Subcutaneous abdominal adipose tissue (tissue), 5 donors: ENCODE measurements around the gene STAC3.
A peak's percentile ranks its signal among the peaks of the same experiment; 100 is the strongest.
"Not testable (repeated sequence)": the region's sequence is repeated elsewhere in the genome, so short reads cannot be mapped to it uniquely, and the experiment has no call there.

Experiments used
- H3K27ac ChIP-seq: one replicate; pipeline ENCODE4 v1.7.0; 2013; ENCODE audit warnings: low read depth, mild to moderate bottlenecking, inconsistent platforms, low read length, moderate library complexity
- H3K27me3 ChIP-seq, 5 donors: one replicate each; pipeline ENCODE4 v1.7.0; 2013; ENCODE audit warnings: low read length in 5 of 5, inconsistent platforms in 1 of 5; ENCODE audit not compliant: control insufficient read depth in 5 of 5, insufficient read depth in 4 of 5
- H3K36me3 ChIP-seq, 5 donors: one replicate each; pipeline ENCODE4 v1.7.0; 2013; ENCODE audit warnings: low read length in 5 of 5; ENCODE audit not compliant: control insufficient read depth in 5 of 5, insufficient read depth in 5 of 5
- H3K4me1 ChIP-seq, 5 donors: one replicate each; pipeline ENCODE4 v1.7.0; 2013; ENCODE audit warnings: low read length in 5 of 5, mild to moderate bottlenecking in 3 of 5, moderate library complexity in 1 of 5; ENCODE audit not compliant: control insufficient read depth in 5 of 5, insufficient read depth in 5 of 5
- H3K4me3 ChIP-seq, 5 donors: one replicate each; pipeline ENCODE4 v1.7.0; 2013; ENCODE audit warnings: low read length in 5 of 5, low read depth in 1 of 5
- H3K9ac ChIP-seq, 5 donors: one replicate each; pipeline ENCODE4 v1.7.0; 2013; ENCODE audit warnings: low read length in 5 of 5, mild to moderate bottlenecking in 4 of 5, moderate library complexity in 3 of 5
- H3K9me3 ChIP-seq, 5 donors: one replicate each; pipeline ENCODE4 v1.7.0; 2013; ENCODE audit warnings: low read length in 5 of 5; ENCODE audit not compliant: control insufficient read depth in 5 of 5
- donor health status: healthy.
- donor health status: healthy.
- donor health status: healthy.
- donor health status: healthy.
- donor health status: healthy.

Gene STAC3

DNA sequence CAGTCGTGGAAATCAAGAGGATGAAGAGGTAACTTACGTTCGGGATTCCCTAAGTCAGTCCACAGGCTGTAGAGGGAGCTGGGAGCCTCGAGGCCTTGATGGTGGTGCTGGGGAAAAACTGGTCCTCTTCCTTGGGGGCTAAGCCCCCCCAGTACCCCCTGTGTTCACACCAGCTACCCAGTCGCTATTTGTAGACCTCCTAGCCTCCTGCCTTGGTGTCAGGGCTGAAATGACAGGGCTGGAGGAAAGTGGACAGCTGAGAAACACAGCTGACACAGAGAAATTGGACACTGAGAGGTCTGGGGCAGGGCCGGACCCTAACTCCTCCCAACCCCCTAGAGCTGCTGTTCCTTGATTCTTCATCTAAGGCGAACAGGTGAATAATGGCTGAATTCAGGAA, at the start of gene STAC3:
Gene STAC3, minus strand, starts transcription at position 232 of the 400 bp plus-strand sequence. CDS start 1,551 bp downstream, outside the sequence.
- peaks cover 6 to 20% (median 16%) of the 10 kb centered on the region in 5 donors for H3K36me3 ChIP-seq
- H3K4me3 ChIP-seq, result no peak within 1 kb of the TSS
- no peak within 1 kb of the TSS for H3K27ac ChIP-seq
- H3K9me3 ChIP-seq, result no peaks in the 10 kb centered on the region
- H3K9ac ChIP-seq, result no peak within 1 kb of the TSS
- H3K27me3 ChIP-seq, result peaks cover 0 to 4% (median 3%) of the 10 kb centered on the region in 5 donors
- peaks cover 0 to 3% (median 0%) of the 10 kb centered on the region in 5 donors for H3K4me1 ChIP-seq

DNA sequence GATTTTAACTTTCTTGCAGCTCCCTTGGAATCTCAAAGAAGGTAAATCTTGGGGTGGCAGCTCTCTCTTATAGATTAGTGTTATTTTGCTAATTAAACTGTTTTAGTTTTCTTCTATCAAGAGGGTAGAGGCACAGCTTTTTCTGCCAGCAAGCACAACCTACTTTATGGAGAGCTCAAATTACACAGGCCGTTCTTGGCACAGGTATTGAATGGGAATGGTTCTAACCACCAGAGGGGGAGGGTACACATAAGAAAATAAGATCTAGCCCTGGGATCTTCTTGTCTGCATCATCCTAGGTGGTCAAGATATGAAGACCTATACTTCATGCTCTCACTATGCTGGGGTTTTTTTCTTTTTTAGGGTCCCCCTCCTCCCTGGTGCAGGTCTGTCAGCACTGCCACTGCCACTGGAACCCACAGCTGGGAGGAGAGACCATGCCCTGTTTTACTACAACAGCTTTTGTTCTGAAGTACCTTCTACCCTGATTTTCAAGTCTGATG, 48.6 kb upstream of the STAC3 start:
- Histone ChIP-seq H3K9me3 (no peaks in the 10 kb centered on the region), H3K9ac (no peak overlapping the region), H3K36me3 (peaks cover 39 to 75% (median 57%) of the 10 kb centered on the region in 5 donors), H3K27me3 (no peaks in the 10 kb centered on the region), H3K27ac (no peak overlapping the region), H3K4me1 (no peaks in the 10 kb centered on the region), H3K4me3 (no peak overlapping the region)

DNA sequence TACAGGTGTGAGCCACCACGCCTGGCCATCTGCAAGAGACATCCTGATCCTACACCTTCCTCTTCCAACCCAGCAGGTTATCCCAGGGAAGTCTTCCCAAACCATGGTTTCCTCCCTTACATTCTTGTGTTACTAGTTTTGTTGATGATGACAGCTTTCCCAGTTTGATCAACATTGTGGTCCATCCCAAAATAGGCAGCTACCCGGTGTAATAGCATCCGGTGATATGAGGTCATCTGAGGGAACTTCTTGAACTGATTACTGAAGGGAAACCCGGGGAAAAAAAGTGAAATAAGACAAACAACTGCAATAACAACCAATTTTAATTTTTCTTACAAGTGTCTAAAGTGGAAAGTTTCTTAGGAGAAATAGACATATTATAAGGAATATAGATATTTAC, 45.3 kb upstream of the STAC3 start:
- Histone ChIP-seq H3K9me3 (no peaks in the 10 kb centered on the region), H3K4me3 (no peak overlapping the region), H3K27ac (no peak overlapping the region), H3K27me3 (no peaks in the 10 kb centered on the region), H3K36me3 (peaks cover 61 to 89% (median 68%) of the 10 kb centered on the region in 5 donors), H3K9ac (no peak overlapping the region), H3K4me1 (no peaks in the 10 kb centered on the region)

DNA sequence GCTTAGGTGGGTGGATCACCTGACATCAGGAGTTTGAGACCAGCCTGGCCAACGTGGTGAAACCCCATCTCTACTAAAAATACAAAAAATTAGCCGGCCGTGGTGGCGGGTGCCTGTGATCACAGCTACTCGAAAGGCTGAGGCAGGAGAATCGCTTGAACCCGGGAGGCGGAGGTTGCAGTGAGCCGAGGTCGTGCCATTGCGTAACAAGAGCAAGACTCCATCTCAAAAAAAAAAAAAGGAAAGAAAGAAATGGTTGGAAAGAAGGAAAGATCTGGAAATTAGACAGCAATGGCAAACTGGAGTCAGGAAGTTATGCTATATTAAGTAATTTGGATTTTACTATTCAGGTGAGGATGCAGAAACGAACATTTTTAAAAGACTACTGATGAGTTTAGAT, 31.1 kb upstream of the STAC3 start:
- not testable (repeated sequence) for H3K4me1 ChIP-seq, H3K27me3 ChIP-seq, H3K4me3 ChIP-seq, H3K9me3 ChIP-seq, H3K9ac ChIP-seq, H3K27ac ChIP-seq
- H3K36me3 ChIP-seq, result peaks cover 37 to 92% (median 67%) of the 10 kb centered on the region in 5 donors

DNA sequence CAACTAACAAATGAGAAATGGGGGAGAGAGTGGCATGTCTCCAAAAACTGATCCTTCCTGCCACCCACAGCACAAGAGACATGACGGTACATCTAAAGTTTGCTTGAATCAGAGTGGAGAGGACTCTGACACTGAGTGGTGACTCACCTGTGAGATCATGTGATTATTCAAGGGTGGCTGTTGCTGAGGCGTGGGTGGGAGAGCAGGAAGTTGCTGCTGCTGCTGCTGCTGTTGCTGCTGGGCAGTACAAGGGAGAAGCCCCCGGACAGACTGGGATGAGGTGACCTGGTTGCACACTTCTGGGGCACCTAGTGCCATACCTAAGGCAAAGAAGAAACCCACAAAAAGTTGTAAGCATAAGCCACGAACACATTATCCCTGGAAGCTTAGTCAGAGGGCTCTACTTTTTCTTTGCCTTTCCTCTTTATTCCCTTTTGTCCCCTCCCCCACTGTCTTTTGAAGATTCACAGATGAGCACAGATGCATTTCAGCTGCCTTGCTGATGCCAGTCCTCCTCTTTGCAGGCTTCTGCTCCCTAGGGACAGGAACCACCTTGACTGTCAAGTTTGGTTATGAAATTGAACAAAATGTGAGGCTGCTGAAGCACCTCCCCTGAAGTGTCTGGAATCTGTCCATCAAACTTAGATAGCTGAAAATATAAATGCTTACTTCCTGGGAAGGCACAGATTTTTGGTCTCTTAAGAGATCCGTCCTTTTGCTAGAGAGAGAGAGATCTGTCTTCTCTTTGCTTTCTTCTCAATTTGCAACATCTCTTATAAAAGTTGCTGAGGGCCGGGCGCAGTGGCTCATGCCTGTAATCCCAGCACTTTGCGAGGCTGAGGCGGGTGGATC, 29.4 kb upstream of the STAC3 start:
- no peaks in the 10 kb centered on the region for H3K9me3 ChIP-seq
- H3K27me3 ChIP-seq, result no peaks in the 10 kb centered on the region
- no peak overlapping the region for H3K4me3 ChIP-seq
- H3K36me3 ChIP-seq, result peaks cover 28 to 77% (median 63%) of the 10 kb centered on the region in 5 donors
- peak overlapping the region in 1 of 5 donors; percentile 17 for H3K9ac ChIP-seq
- H3K4me1 ChIP-seq, result no peaks in the 10 kb centered on the region
- no peak overlapping the region for H3K27ac ChIP-seq

DNA sequence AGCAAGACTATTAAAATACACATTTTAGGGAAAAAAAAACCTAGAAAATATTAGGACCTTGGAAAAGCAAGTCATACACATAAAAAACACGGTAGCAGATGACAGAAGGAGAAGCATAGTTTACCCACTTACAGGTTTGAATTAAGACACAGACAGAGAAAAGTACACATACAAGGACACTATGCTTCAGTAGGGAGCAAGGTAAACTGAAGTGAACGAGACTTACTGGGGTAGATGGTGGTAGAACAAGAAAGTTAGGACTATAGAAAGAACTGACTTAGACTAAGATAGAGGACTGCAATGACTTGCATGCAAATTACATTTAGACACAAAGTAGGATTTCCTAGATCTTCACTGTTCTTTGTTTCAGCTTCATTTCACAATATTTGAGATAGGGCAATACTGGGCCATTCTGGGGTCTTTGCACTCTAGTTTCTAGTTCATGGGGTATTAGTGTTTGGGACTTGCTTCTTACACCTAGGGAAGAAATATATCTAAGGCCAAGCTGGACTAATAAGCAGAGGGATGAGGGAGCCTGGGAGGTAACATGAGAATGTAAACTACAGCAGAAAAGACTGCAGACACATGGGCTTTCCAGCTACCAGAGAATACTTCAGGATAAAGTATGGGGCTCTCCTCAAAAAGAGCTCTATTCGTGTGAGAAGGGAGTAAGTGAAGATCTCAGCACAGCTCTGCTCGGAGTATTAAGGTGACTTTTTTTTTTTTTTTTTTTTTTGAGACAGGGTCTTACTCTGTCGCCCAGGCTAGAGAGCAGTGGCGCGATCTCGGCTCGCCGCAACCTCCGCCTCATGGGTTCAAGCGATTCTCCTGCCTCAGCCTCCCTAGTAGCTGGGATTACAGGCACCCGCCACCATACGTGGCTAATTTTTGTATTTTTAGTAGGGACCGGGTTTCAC, 27.7 kb upstream of the STAC3 start:
- no peak overlapping the region for H3K9ac ChIP-seq
- no peak overlapping the region for H3K27ac ChIP-seq
- H3K27me3 ChIP-seq, result no peaks in the 10 kb centered on the region
- H3K9me3 ChIP-seq, result no peaks in the 10 kb centered on the region
- peaks cover 0 to 2% (median 0%) of the 10 kb centered on the region in 5 donors for H3K4me1 ChIP-seq
- no peak overlapping the region for H3K4me3 ChIP-seq
- peaks cover 25 to 68% (median 57%) of the 10 kb centered on the region in 5 donors for H3K36me3 ChIP-seq

DNA sequence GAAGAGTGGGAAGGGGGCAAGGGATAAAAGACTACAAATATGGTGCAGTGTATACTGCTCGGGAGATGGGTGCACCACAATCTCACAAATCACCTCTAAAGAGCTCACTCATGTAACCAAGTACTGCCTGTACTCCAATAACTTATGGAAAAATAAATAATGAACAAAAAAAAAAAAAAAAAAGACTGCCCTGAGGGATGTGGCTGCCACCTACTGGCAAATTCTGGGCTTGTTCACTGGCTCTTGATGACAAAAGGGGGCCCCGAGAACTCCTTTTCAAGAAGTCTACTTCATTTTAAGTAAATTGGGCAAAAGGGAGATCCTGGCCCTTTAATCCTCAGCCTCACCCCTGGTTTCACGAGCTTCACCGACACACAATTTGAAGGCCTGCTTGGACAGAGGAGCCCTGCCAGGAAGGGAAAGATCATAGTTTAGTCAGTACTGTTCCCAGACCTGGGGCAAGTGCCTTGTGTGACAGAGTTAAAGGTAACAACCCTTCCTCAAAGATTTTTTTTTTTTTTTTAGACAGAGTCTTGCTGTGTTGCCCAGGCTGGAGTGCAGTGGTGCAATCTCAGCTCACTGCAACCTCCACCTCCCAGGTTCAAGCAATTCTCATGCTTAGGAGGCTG, 26.1 kb upstream of the STAC3 start:
- Histone ChIP-seq H3K4me1 (peaks cover 0 to 17% (median 5%) of the 10 kb centered on the region in 5 donors), H3K27me3 (no peaks in the 10 kb centered on the region), H3K36me3 (peaks cover 23 to 67% (median 54%) of the 10 kb centered on the region in 5 donors), H3K4me3 (no peak overlapping the region), H3K9me3 (no peaks in the 10 kb centered on the region), H3K9ac (no peak overlapping the region), H3K27ac (no peak overlapping the region)

DNA sequence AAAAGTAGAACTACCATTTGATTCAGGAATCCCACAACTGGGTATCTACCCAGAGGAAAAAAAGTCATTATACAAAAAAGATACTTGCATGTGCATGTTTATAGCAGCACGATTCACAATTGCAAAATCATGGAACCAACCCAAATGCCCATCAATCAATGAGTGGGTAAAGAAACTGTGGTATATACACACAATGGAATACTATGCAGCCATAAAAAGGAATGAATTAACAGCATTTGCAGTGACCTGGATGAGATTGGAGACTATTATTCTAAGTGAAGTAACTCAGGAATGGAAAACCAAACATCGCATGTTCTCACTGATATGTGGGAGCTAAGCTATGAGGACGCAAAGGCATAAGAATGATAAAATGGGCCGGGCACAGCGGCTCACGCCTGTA, 25.2 kb upstream of the STAC3 start:
- not testable (repeated sequence) for H3K4me3 ChIP-seq, H3K27ac ChIP-seq, H3K27me3 ChIP-seq, H3K9ac ChIP-seq, H3K9me3 ChIP-seq
- H3K4me1 ChIP-seq, result peaks cover 0 to 18% (median 5%) of the 10 kb centered on the region in 5 donors
- H3K36me3 ChIP-seq, result peaks cover 27 to 67% (median 53%) of the 10 kb centered on the region in 5 donors

DNA sequence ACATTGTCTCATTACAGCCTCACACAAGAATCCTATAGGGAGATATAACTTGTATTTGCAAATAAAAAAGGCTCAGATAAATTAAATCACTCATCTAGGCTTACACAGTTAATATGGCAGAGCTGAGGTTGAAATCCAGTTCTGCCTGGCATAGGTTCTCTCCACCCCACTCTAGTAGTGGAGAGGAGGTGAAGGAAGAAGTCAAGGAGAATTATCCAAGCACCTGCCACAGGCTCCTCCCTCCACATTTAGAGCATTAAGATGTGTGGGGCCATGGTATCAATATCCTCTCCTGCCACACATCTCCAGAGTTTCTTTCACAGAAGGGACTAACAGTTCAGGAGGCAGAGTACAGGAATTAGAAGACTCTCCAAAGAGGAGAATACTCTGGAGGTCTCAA, 22.5 kb upstream of the STAC3 start:
- Histone ChIP-seq H3K27ac (no peak overlapping the region), H3K9ac (no peak overlapping the region), H3K36me3 (peaks cover 19 to 64% (median 51%) of the 10 kb centered on the region in 5 donors), H3K27me3 (no peaks in the 10 kb centered on the region), H3K9me3 (no peaks in the 10 kb centered on the region), H3K4me3 (no peak overlapping the region), H3K4me1 (peaks cover 0 to 18% (median 5%) of the 10 kb centered on the region in 5 donors)
